ENCODE data around the gene RBM41.

RBM41 gene

DNA sequence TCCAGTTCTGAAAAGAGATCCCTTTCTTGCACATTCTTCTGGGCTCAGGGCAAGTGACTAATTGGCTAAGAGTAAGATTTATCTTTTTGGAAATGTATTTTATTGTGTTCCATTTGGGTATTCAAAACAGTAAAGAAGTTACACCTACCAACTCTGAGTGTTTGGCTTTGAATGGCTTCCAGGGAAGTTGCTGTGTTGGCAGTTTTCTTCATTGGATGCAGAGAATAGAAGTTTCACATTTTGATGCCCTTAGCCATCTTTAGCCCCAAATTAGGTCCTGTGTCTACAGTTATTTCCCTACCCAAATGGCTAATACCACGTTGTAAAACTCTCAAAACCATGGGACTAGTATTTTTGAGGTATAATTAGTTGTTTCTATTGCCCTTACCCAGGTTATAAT lies 88.9 kb downstream of the RBM41 start:
- DNase-seq (ENCODE audit: low read depth, low spot score), result no peak

DNA sequence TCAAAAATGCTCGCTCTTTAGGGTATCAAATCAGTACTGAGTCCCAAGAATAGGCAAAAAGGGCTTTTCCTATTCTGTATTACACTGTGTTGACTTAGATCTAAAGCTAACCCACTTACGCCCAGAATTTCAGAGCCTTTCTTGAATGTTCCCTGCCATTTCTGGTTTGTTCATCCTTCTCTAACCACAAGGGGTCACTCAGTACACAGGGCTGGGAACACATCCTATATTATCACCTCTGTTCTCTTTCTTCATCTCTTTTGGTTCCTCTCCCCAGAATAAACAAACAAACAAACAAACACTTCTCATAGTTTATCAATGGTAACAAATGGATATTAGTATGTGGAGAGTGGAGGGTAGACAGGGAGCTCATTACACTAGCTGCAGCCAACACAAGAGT lies 93.1 kb downstream of the RBM41 start:
- peak; percentile 1 for DNase-seq (ENCODE audit: low read depth, low spot score)

- no peak for DNase-seq (ENCODE audit: low read depth, low spot score)
Observed at GRCh38 chrX:107014936-107015335, 103.7 kb downstream of the RBM41 start.

Measured in brain pericyte (primary cell).